ENCODE results near the gene SETD2. TPM values are rescaled to one million over a fixed set of nuclear protein-coding genes. Genes with fewer than 3 reads are reported as not detected.

The SETD2 gene
- total and polyA plus RNA-seq, 2 experiments from 2014 or later, result 16.7 to 45.2 TPM

GRCh38 chr3:47161983-47162696, 1.8 kb downstream of the SETD2 start:
- peaks cover 89% of the 10 kb centered on the region for H3K79me2 ChIP-seq (replicated peaks; ENCODE audit: insufficient read depth)
- TF ChIP-seq CREB1 (CRISPR knock-in tag; IDR thresholded peaks at IDR 0.05; ENCODE audit: low read depth) (no peak), STAT1 (IDR thresholded peaks at IDR 0.05; ENCODE audit: unreplicated experiment) (no peak)
- Mint-ChIP-seq H3K27me3 (ENCODE audit: insufficient read depth, low read depth, poor library complexity) (peaks cover 6% of the 10 kb centered on the region), H3K36me3 (ENCODE audit: low read depth) (peaks cover 2% of the 10 kb centered on the region; the same call in 1 of the 3 replicates), H3K4me1 (peaks cover 44% of the 10 kb centered on the region), H3K27ac (0 out of 2 replicates have a peak overlapping the region, but pooled peaks have one; percentile 98), H3K9me3 (peaks cover 2% of the 10 kb centered on the region; the same call in 1 of the 3 replicates), H3K4me3 (peak overlapping the region; percentile 97)
- ATAC-seq (no peak), DNase-seq (ENCODE audit: low spot score) (no peak)
- peak overlapping the region; percentile 97 for H3K4me3 ChIP-seq
- H3K4me2 ChIP-seq, result peak overlapping the region; percentile 99
- H4K20me1 ChIP-seq (replicated peaks; ENCODE audit: insufficient read depth), result peaks cover 27% of the 10 kb centered on the region
- peaks cover 52% of the 10 kb centered on the region for H3K4me1 ChIP-seq (ENCODE audit: insufficient read depth)
- H3K27ac ChIP-seq (ENCODE audit: low read depth), result no peak overlapping the region
- H2AFZ ChIP-seq, result no peak overlapping the region
- no peaks in the 10 kb centered on the region for H3K9me2 ChIP-seq (ENCODE audit: insufficient read depth)
- no peaks in the 10 kb centered on the region for H3K27me3 ChIP-seq (ENCODE audit: insufficient read depth)
- no peaks in the 10 kb centered on the region for H3K36me3 ChIP-seq (ENCODE audit: insufficient read depth)
- peaks cover 9% of the 10 kb centered on the region; the same call in 1 of the 2 replicates for H3F3A ChIP-seq (replicated peaks; ENCODE audit: low read depth)

DNA sequence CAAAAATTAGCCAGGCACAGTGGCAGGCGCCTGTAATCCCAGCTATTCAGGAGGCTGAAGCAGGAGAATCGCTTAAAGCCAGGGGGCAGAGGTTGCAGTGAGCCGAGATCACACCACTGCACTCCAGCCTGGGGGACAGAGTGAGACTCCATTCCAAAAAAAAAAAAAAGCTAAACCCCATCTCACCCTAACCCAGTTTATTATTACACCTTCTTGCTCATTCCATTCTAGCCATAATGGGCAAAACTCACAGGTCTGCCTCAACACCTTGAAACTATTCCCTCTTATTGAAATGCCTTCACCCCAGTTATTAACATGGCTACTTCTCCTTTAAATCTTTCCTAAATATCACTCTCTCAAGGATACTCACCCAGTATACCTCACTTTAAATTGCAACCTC, 4.1 kb downstream of the SETD2 start:
- no peak for TF ChIP-seq POLR2AphosphoS5 (IDR thresholded peaks at IDR 0.05; ENCODE audit: low read depth)
- TF ChIP-seq EZH2phosphoT487 (IDR thresholded peaks at IDR 0.05; ENCODE audit: unreplicated experiment), result no peak
- no peak for TF ChIP-seq CTCF (conservative IDR thresholded peaks at IDR 0.05; ENCODE audit: low read depth in 2 of 2)
- Mint-ChIP-seq H3K4me3 (peak overlapping the region; percentile 9; the same call in 1 of the 3 replicates), H3K27me3 (ENCODE audit: insufficient read depth, low read depth, poor library complexity) (peaks cover 6% of the 10 kb centered on the region), H3K4me1 (peaks cover 38% of the 10 kb centered on the region), H3K36me3 (ENCODE audit: low read depth) (peaks cover 2% of the 10 kb centered on the region; the same call in 1 of the 3 replicates), H3K27ac (peak overlapping the region; percentile 16), H3K9me3 (peaks cover 2% of the 10 kb centered on the region; the same call in 1 of the 3 replicates)
- peak overlapping the region; percentile 3; the same call in 1 of the 2 replicates for H3K27ac ChIP-seq (ENCODE audit: low read depth)
- H3K36me3 ChIP-seq (ENCODE audit: insufficient read depth), result no peaks in the 10 kb centered on the region
- H2AFZ ChIP-seq, result no peak overlapping the region
- H3F3A ChIP-seq (replicated peaks; ENCODE audit: low read depth), result peaks cover 2% of the 10 kb centered on the region; the same call in 1 of the 2 replicates
- H3K79me2 ChIP-seq (replicated peaks; ENCODE audit: insufficient read depth), result peaks cover 89% of the 10 kb centered on the region
- DNase-seq (ENCODE audit: low spot score) (no peak), ATAC-seq (no peak)
- H3K4me3 ChIP-seq, result no peak overlapping the region
- no peaks in the 10 kb centered on the region for H3K9me2 ChIP-seq (ENCODE audit: insufficient read depth)
- peak overlapping the region; percentile 58 for H3K4me2 ChIP-seq
- H4K20me1 ChIP-seq (replicated peaks; ENCODE audit: insufficient read depth), result peaks cover 33% of the 10 kb centered on the region
- H3K27me3 ChIP-seq (ENCODE audit: insufficient read depth), result no peaks in the 10 kb centered on the region
- H3K4me1 ChIP-seq (ENCODE audit: insufficient read depth), result peaks cover 65% of the 10 kb centered on the region

GRCh38 chr3:47158208-47158607, 5.7 kb downstream of the SETD2 start:
- Mint-ChIP-seq H3K36me3 (ENCODE audit: low read depth) (peaks cover 7% of the 10 kb centered on the region), H3K4me1 (peaks cover 36% of the 10 kb centered on the region), H3K4me3 (no peak overlapping the region), H3K27me3 (ENCODE audit: insufficient read depth, low read depth, poor library complexity) (peaks cover 2% of the 10 kb centered on the region), H3K9me3 (peaks cover 2% of the 10 kb centered on the region; the same call in 1 of the 3 replicates), H3K27ac (peak overlapping the region; percentile 16; the same call in 1 of the 2 replicates)
- no peak for ATAC-seq
- Histone ChIP-seq H3K27ac (ENCODE audit: low read depth) (no peak overlapping the region), H2AFZ (no peak overlapping the region), H3K27me3 (ENCODE audit: insufficient read depth) (no peaks in the 10 kb centered on the region), H3K4me2 (no peak overlapping the region), H3K4me3 (no peak overlapping the region), H3K9me2 (ENCODE audit: insufficient read depth) (no peaks in the 10 kb centered on the region), H4K20me1 (replicated peaks; ENCODE audit: insufficient read depth) (peaks cover 33% of the 10 kb centered on the region), H3K36me3 (ENCODE audit: insufficient read depth) (no peaks in the 10 kb centered on the region), H3K4me1 (ENCODE audit: insufficient read depth) (peaks cover 65% of the 10 kb centered on the region), H3F3A (replicated peaks; ENCODE audit: low read depth) (peaks cover 2% of the 10 kb centered on the region; the same call in 1 of the 2 replicates), H3K79me2 (replicated peaks; ENCODE audit: insufficient read depth) (peaks cover 100% of the 10 kb centered on the region)
- no peak for DNase-seq (ENCODE audit: low spot score)
- TF ChIP-seq CTCF (conservative IDR thresholded peaks at IDR 0.05; ENCODE audit: low read depth in 2 of 2) (no peak), JUNB (IDR thresholded peaks at IDR 0.05; ENCODE audit: unreplicated experiment) (no peak), CREB1 (CRISPR knock-in tag; IDR thresholded peaks at IDR 0.05; ENCODE audit: low read depth) (no peak)

Data from GM23338 (cell line).